ENCODE data around the gene MYO5C. TPM values are rescaled to one million over a fixed set of nuclear protein-coding genes. Genes with fewer than 3 reads are reported as not detected.

Gene MYO5C
- total and polyA plus RNA-seq, 10 of the 15 experiments (the other 5 are each of a cell fraction or from before 2014, with no cell fraction given) = 0.29 to 1.3 (median 0.75) TPM

DNA sequence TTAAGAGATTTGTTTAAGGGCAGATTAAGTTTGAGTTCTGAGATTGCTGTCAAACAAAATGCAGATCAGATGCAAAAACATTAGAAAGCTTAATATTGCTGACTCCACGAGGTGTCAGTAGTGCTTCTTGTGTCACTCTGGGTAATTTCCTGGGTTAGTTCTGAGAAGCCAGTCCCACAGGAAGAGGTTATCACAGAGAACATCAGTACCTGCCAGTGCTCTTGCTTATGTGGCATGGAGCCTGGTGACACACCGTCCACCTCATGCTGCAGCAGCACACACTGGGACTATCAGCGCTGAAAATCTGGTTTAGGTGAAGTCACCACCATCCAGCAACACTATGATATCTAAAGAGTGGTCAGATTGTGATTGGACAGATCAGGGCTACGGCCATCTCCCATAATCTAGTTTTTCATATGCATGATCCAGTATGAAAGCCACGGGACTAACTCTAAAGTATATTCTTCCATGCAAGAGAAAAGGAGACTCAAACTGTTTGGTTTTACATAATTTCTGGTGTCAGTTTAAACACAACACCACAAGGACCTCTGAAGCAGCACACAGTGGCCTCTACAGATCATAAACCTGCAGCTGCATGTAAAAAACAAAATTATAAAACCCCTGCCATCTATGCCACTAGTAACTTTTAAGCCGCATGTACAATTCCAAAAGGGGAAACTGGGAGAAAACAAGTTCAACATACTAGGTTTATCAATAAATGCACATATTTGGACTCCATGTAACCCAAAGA lies 36.1 kb upstream of the MYO5C start (continued):
- TF ChIP-seq, protein P1, sequence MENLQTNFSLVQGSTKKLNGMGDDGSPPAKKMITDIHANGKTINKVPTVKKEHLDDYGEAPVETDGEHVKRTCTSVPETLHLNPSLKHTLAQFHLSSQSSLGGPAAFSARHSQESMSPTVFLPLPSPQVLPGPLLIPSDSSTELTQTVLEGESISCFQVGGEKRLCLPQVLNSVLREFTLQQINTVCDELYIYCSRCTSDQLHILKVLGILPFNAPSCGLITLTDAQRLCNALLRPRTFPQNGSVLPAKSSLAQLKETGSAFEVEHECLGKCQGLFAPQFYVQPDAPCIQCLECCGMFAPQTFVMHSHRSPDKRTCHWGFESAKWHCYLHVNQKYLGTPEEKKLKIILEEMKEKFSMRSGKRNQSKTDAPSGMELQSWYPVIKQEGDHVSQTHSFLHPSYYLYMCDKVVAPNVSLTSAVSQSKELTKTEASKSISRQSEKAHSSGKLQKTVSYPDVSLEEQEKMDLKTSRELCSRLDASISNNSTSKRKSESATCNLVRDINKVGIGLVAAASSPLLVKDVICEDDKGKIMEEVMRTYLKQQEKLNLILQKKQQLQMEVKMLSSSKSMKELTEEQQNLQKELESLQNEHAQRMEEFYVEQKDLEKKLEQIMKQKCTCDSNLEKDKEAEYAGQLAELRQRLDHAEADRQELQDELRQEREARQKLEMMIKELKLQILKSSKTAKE (IDR thresholded peaks at IDR 0.05; ENCODE audit: low read depth, poor library complexity, severe bottlenecking) = no peak
- TF ChIP-seq, protein P2, sequence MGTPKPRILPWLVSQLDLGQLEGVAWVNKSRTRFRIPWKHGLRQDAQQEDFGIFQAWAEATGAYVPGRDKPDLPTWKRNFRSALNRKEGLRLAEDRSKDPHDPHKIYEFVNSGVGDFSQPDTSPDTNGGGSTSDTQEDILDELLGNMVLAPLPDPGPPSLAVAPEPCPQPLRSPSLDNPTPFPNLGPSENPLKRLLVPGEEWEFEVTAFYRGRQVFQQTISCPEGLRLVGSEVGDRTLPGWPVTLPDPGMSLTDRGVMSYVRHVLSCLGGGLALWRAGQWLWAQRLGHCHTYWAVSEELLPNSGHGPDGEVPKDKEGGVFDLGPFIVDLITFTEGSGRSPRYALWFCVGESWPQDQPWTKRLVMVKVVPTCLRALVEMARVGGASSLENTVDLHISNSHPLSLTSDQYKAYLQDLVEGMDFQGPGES (IDR thresholded peaks at IDR 0.05) = no peak
- TF ChIP-seq SMC3 (IDR thresholded peaks at IDR 0.05; ENCODE audit: borderline replicate concordance, low read length) = peak; percentile 99
- TF ChIP-seq, protein P3, sequence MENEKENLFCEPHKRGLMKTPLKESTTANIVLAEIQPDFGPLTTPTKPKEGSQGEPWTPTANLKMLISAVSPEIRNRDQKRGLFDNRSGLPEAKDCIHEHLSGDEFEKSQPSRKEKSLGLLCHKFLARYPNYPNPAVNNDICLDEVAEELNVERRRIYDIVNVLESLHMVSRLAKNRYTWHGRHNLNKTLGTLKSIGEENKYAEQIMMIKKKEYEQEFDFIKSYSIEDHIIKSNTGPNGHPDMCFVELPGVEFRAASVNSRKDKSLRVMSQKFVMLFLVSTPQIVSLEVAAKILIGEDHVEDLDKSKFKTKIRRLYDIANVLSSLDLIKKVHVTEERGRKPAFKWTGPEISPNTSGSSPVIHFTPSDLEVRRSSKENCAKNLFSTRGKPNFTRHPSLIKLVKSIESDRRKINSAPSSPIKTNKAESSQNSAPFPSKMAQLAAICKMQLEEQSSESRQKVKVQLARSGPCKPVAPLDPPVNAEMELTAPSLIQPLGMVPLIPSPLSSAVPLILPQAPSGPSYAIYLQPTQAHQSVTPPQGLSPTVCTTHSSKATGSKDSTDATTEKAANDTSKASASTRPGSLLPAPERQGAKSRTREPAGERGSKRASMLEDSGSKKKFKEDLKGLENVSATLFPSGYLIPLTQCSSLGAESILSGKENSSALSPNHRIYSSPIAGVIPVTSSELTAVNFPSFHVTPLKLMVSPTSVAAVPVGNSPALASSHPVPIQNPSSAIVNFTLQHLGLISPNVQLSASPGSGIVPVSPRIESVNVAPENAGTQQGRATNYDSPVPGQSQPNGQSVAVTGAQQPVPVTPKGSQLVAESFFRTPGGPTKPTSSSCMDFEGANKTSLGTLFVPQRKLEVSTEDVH (IDR thresholded peaks at IDR 0.05; ENCODE audit: low read depth, partially characterized antibody) = no peak
- peak; percentile 65; the same call in 1 of the 2 replicates for TF ChIP-seq HDGF (IDR thresholded peaks at IDR 0.05)
- TF ChIP-seq SMAD5 (IDR thresholded peaks at IDR 0.05; ENCODE audit: low read depth) = no peak
- TF ChIP-seq, protein P4, sequence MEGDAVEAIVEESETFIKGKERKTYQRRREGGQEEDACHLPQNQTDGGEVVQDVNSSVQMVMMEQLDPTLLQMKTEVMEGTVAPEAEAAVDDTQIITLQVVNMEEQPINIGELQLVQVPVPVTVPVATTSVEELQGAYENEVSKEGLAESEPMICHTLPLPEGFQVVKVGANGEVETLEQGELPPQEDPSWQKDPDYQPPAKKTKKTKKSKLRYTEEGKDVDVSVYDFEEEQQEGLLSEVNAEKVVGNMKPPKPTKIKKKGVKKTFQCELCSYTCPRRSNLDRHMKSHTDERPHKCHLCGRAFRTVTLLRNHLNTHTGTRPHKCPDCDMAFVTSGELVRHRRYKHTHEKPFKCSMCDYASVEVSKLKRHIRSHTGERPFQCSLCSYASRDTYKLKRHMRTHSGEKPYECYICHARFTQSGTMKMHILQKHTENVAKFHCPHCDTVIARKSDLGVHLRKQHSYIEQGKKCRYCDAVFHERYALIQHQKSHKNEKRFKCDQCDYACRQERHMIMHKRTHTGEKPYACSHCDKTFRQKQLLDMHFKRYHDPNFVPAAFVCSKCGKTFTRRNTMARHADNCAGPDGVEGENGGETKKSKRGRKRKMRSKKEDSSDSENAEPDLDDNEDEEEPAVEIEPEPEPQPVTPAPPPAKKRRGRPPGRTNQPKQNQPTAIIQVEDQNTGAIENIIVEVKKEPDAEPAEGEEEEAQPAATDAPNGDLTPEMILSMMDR (IDR thresholded peaks at IDR 0.05 in 2 of 3, conservative IDR thresholded peaks at IDR 0.05 in 1 of 3; ENCODE audit: control insufficient read depth in 2 of 3, extremely low read depth in 1 of 3, insufficient read depth in 1 of 3, low read depth in 3 of 3, low read length in 3 of 3) = peak; percentile 59 to 90 (median 78)
- no peak for TF ChIP-seq EED (IDR thresholded peaks at IDR 0.05; ENCODE audit: low read depth)
- no peak for TF ChIP-seq JUND (IDR thresholded peaks at IDR 0.05; ENCODE audit: low read depth, low read length)
- TF ChIP-seq, protein P5, sequence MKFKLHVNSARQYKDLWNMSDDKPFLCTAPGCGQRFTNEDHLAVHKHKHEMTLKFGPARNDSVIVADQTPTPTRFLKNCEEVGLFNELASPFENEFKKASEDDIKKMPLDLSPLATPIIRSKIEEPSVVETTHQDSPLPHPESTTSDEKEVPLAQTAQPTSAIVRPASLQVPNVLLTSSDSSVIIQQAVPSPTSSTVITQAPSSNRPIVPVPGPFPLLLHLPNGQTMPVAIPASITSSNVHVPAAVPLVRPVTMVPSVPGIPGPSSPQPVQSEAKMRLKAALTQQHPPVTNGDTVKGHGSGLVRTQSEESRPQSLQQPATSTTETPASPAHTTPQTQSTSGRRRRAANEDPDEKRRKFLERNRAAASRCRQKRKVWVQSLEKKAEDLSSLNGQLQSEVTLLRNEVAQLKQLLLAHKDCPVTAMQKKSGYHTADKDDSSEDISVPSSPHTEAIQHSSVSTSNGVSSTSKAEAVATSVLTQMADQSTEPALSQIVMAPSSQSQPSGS (IDR thresholded peaks at IDR 0.05; ENCODE audit: low read length) = no peak
- TF ChIP-seq POLR2AphosphoS2 (IDR thresholded peaks at IDR 0.05; ENCODE audit: low read depth, low read length) = no peak
- no peak for TF ChIP-seq CHD1 (IDR thresholded peaks at IDR 0.05; ENCODE audit: low read depth, low read length)
- TF ChIP-seq, protein P6, sequence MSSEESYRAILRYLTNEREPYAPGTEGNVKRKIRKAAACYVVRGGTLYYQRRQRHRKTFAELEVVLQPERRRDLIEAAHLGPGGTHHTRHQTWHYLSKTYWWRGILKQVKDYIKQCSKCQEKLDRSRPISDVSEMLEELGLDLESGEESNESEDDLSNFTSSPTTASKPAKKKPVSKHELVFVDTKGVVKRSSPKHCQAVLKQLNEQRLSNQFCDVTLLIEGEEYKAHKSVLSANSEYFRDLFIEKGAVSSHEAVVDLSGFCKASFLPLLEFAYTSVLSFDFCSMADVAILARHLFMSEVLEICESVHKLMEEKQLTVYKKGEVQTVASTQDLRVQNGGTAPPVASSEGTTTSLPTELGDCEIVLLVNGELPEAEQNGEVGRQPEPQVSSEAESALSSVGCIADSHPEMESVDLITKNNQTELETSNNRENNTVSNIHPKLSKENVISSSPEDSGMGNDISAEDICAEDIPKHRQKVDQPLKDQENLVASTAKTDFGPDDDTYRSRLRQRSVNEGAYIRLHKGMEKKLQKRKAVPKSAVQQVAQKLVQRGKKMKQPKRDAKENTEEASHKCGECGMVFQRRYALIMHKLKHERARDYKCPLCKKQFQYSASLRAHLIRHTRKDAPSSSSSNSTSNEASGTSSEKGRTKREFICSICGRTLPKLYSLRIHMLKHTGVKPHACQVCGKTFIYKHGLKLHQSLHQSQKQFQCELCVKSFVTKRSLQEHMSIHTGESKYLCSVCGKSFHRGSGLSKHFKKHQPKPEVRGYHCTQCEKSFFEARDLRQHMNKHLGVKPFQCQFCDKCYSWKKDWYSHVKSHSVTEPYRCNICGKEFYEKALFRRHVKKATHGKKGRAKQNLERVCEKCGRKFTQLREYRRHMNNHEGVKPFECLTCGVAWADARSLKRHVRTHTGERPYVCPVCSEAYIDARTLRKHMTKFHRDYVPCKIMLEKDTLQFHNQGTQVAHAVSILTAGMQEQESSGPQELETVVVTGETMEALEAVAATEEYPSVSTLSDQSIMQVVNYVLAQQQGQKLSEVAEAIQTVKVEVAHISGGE (CRISPR knock-in tag; IDR thresholded peaks at IDR 0.05) = no peak
- 0 out of 2 replicates have a peak, but pooled peaks have one; percentile 49 for TF ChIP-seq RCOR1 (conservative IDR thresholded peaks at IDR 0.05; ENCODE audit: low read depth, low read length)
- no peak for TF ChIP-seq HDAC6 (IDR thresholded peaks at IDR 0.05; ENCODE audit: unreplicated experiment)

Measured in GM12878 (cell line).